ENCODE results near the gene ROR2. TPM values are rescaled to one million over a fixed set of nuclear protein-coding genes. Genes with fewer than 3 reads are reported as not detected.
A peak's percentile ranks its signal among the peaks of the same experiment; 100 is the strongest.

The ROR2 gene
- total and polyA plus RNA-seq, 10 donors, result 0.65 to 15.6 (median 6.0) TPM

- intact Hi-C loops (cut with DNase I; ENCODE audit: low total_unique reads), result no loop called here
- no peak for TF ChIP-seq POLR2A (IDR thresholded peaks at IDR 0.05)
- no peak for TF ChIP-seq POLR2AphosphoS5 (IDR thresholded peaks at IDR 0.05)
- TF ChIP-seq CTCF (IDR thresholded peaks at IDR 0.05 in 8 of 11, conservative IDR thresholded peaks at IDR 0.05 in 3 of 11), result no peak
- Histone ChIP-seq H3K4me3 (no peak overlapping the region), H3K27ac (no peak overlapping the region), H3K9me3 (no peaks in the 10 kb centered on the region), H3K36me3 (no peaks in the 10 kb centered on the region), H3K4me1 (peaks cover 0 to 17% (median 5%) of the 10 kb centered on the region in 6 donors), H3K27me3 (replicated peaks in 1 of 7) (peaks cover 0 to 12% (median 0%) of the 10 kb centered on the region in 7 donors)
- DNase-seq, result peak; percentile 28
- WGBS, 5 donors, result 74 to 87% (median 84%) methylated on average over 11 of the region's 11 CpGs
These were observed 129.8 kb downstream of the ROR2 start for GRCh38 chr9:91820126-91820750.

GRCh38 chr9:91818647-91819403 lies 131.2 kb downstream of the ROR2 start:
- no peak for TF ChIP-seq POLR2A (IDR thresholded peaks at IDR 0.05)
- no peak for TF ChIP-seq POLR2AphosphoS5 (IDR thresholded peaks at IDR 0.05)
- no peak for TF ChIP-seq CTCF (IDR thresholded peaks at IDR 0.05 in 8 of 11, conservative IDR thresholded peaks at IDR 0.05 in 3 of 11)
- Histone ChIP-seq H3K27ac (peak overlapping the region in 4 of 8 donors; percentile 8 to 67 (median 34)), H3K4me1 (peaks cover 0 to 17% (median 5%) of the 10 kb centered on the region in 6 donors), H3K4me3 (no peak overlapping the region), H3K27me3 (replicated peaks in 1 of 7) (peaks cover 0 to 9% (median 0%) of the 10 kb centered on the region in 7 donors), H3K9me3 (no peaks in the 10 kb centered on the region), H3K36me3 (no peaks in the 10 kb centered on the region)
- intact Hi-C loops (cut with DNase I; ENCODE audit: low total_unique reads), result no loop called here
- DNase-seq, result peak; percentile 63
- WGBS, 5 donors, result 81 to 88% (median 87%) methylated on average over 13 to 15 of the region's 15 CpGs

GRCh38 chr9:91818225-91818585 lies 131.8 kb downstream of the ROR2 start:
- intact Hi-C loops (cut with DNase I; ENCODE audit: low total_unique reads), result no loop called here
- Histone ChIP-seq H3K27me3 (replicated peaks in 1 of 7) (peaks cover 0 to 9% (median 0%) of the 10 kb centered on the region in 7 donors), H3K4me3 (no peak overlapping the region), H3K36me3 (no peaks in the 10 kb centered on the region), H3K4me1 (peaks cover 0 to 17% (median 5%) of the 10 kb centered on the region in 6 donors), H3K27ac (peak overlapping the region in 6 of 8 donors; percentile 8 to 67 (median 34)), H3K9me3 (no peaks in the 10 kb centered on the region)
- no peak for TF ChIP-seq POLR2A (IDR thresholded peaks at IDR 0.05)
- no peak for TF ChIP-seq POLR2AphosphoS5 (IDR thresholded peaks at IDR 0.05)
- no peak for TF ChIP-seq CTCF (IDR thresholded peaks at IDR 0.05 in 8 of 11, conservative IDR thresholded peaks at IDR 0.05 in 3 of 11)
- WGBS, 5 donors, result 31 to 71% (median 43%) methylated on average over 3 of the region's 3 CpGs
- DNase-seq, result no peak
